ENCODE data around the gene MFSD11. TPM values are rescaled to one million over a fixed set of nuclear protein-coding genes. Genes with fewer than 3 reads are reported as not detected.

Gene MFSD11
- total and polyA plus RNA-seq, 2 donors (not counting 3 experiments of a cell fraction or from before 2014, with no cell fraction given): 23.5 to 35.2 TPM

DNA sequence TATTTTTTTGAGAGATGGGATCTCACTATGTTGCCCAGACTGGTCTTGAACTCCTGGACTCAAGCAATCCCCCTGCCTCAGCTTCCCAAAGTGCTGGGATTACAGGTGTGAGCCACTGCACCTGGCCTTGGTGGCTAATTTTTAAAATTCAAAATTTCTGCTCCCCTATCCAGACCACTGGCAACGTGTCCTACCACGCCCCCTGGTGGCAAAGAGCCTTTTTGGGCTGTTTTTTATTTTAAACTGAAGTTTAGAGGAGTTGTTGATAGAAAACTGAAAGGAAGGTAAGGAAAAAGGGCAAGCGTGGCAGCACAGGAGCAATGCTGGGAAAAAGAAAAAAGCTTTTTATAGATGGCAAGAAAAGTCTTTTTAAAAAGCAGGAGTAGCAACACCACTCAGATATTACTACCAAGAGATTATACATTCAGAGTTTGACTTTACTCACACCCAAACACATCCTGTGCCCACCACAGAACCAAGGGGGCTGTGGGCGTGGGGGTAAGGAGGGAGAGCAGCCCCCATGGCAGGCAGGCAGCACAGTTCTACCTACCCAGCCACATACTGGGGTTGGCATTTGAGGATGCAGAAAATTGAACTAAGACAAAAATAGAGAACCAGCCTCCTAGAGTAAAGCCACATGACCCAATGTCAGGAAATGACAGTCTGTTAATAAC is 23.0 kb upstream of the MFSD11 start:
- no peak overlapping the region for H3K4me2 ChIP-seq (ENCODE audit: insufficient read depth, low read length)
- no TSS peak for BruUV-seq (replicated peaks)
- FAIRE-seq (peak; percentile 44), DNase-seq (ENCODE audit: low read depth, low spot score) (peak; percentile 57)
- no peak overlapping the region for H2AFZ ChIP-seq (ENCODE audit: low read depth, low read length)
- intact Hi-C loops (cut with micrococcal nuclease): loop anchor here (1.0 to 10.0 kb wide), 3 partner anchors 34 to 190 kb away; no protein-coding TSS in a partner anchor
- no peaks in the 10 kb centered on the region for H3K27me3 ChIP-seq (ENCODE audit: control insufficient read depth in 2 of 2, insufficient read depth in 2 of 2, low read length in 2 of 2)
- no peaks in the 10 kb centered on the region for H4K20me1 ChIP-seq (replicated peaks; ENCODE audit: control insufficient read depth, extremely low read depth, insufficient read depth, low read length)
- no peaks in the 10 kb centered on the region for H3K9me3 ChIP-seq (replicated peaks; ENCODE audit: control insufficient read depth, insufficient read depth, low read length)
- H3K4me3 ChIP-seq (replicated peaks in 1 of 3; ENCODE audit: insufficient read depth in 1 of 3, low read depth in 1 of 3, low read length in 3 of 3): no peak overlapping the region
- dilution Hi-C loops (cut with MboI; ENCODE audit: extremely low pct_ligation_motif_present, low sequenced_read_pairs): no loop called here
- POLR2A ChIA-PET: no interaction called here
- CTCF ChIA-PET: interaction anchor here (1.2 to 4.7 kb wide), 9 partner anchors 11 to 192 kb away, joined by 3 to 30 read pairs (median 8); no protein-coding TSS in a partner anchor
- H3K27ac ChIP-seq (ENCODE audit: insufficient read depth, low read depth, low read length): no peak overlapping the region
- TF ChIP-seq GATA2 (IDR thresholded peaks at IDR 0.05; ENCODE audit: insufficient read depth, insufficient read length, low read depth, low read length) (no peak), MYC (IDR thresholded peaks at IDR 0.05; ENCODE audit: low read depth, low read length) (no peak), POLR2AphosphoS5 (IDR thresholded peaks at IDR 0.05; ENCODE audit: insufficient read depth, low read depth, low read length) (no peak)
- TF ChIP-seq, protein P1, sequence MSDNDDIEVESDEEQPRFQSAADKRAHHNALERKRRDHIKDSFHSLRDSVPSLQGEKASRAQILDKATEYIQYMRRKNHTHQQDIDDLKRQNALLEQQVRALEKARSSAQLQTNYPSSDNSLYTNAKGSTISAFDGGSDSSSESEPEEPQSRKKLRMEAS (IDR thresholded peaks at IDR 0.05; ENCODE audit: insufficient read depth, insufficient read length): no peak
- TF ChIP-seq, protein P2, sequence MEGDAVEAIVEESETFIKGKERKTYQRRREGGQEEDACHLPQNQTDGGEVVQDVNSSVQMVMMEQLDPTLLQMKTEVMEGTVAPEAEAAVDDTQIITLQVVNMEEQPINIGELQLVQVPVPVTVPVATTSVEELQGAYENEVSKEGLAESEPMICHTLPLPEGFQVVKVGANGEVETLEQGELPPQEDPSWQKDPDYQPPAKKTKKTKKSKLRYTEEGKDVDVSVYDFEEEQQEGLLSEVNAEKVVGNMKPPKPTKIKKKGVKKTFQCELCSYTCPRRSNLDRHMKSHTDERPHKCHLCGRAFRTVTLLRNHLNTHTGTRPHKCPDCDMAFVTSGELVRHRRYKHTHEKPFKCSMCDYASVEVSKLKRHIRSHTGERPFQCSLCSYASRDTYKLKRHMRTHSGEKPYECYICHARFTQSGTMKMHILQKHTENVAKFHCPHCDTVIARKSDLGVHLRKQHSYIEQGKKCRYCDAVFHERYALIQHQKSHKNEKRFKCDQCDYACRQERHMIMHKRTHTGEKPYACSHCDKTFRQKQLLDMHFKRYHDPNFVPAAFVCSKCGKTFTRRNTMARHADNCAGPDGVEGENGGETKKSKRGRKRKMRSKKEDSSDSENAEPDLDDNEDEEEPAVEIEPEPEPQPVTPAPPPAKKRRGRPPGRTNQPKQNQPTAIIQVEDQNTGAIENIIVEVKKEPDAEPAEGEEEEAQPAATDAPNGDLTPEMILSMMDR (IDR thresholded peaks at IDR 0.05; ENCODE audit: extremely low read depth in 1 of 2, insufficient read depth in 1 of 2, low read depth in 1 of 2, low read length in 2 of 2): peak; percentile 70 to 72
- H3K36me3 ChIP-seq (ENCODE audit: control insufficient read depth in 2 of 2, extremely low read depth in 1 of 2, insufficient read depth in 2 of 2, low read length in 2 of 2): peaks cover 16 to 25% of the 10 kb centered on the region in 2 experiments
- no peaks in the 10 kb centered on the region for H3K9me1 ChIP-seq (replicated peaks; ENCODE audit: control insufficient read depth, extremely low read depth, insufficient read depth, low read length)
- no peak overlapping the region for H3K9ac ChIP-seq (replicated peaks; ENCODE audit: extremely low read depth, insufficient read depth, low read length)
- H3K4me1 ChIP-seq (ENCODE audit: control insufficient read depth, extremely low read depth, insufficient read depth, low read length): peaks cover 16% of the 10 kb centered on the region
- H3K79me2 ChIP-seq (ENCODE audit: control insufficient read depth, insufficient read depth, low read length): peaks cover 8% of the 10 kb centered on the region
